Coronary artery (tissue), 2 donors: ENCODE data around the gene C1orf115.
A peak's percentile ranks its signal among the peaks of the same experiment; 100 is the strongest.
"Not testable (repeated sequence)": the region's sequence is repeated elsewhere in the genome, so short reads cannot be mapped to it uniquely, and the experiment has no call there.

Source experiments
- DNase-seq: peaks from one replicate; pipeline ENCODE4 v3.0.0-alpha.2; 2017; ENCODE audit warnings: low spot score
- H3K27ac ChIP-seq, 2 donors: fragments of 200-600 bp; sonication (generic); one replicate each; pipeline ENCODE4 v1.5.1; 2016 to 2019
- H3K4me3 ChIP-seq: fragments of 200-600 bp; sonication (generic); 2 replicates; pipeline ENCODE4 v1.5.1; 2016; ENCODE audit warnings: mild to moderate bottlenecking, moderate library complexity
- CTCF ChIP-seq: fragments of 200-600 bp; sonication (generic); IDR thresholded peaks from one replicate; pipeline ENCODE4 v1.5.1; 2019; ENCODE audit warnings: antibody characterized with exemption

Gene C1orf115

DNA sequence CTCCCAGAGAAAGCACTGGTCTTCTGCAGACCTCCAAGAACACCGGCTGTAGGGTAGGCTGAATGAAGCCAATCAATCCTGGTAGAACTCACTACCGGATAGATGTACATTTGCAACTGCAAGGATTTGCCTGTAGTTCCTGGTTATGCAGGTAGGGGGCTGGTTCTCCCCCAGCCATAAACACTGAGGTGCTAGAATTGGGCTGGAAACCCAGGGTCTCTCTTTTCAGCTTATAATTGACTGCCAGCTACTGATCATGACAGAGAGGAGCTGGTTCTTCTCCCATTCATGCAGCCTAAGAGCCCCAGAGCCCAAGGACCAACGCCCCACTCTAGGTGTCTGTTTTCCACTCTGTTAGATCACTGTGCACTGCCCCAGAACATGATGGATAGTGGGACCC is 36.5 kb downstream of the C1orf115 start:
- Histone ChIP-seq H3K27ac (no peak overlapping the region), H3K4me3 (no peak overlapping the region)
- TF ChIP-seq CTCF: no peak
- no peak for DNase-seq

GRCh38 chr1:220727519-220727918 is 37.4 kb downstream of the C1orf115 start:
- TF ChIP-seq CTCF: no peak
- no peak overlapping the region for H3K4me3 ChIP-seq
- H3K27ac ChIP-seq: no peak overlapping the region
- no peak for DNase-seq

DNA sequence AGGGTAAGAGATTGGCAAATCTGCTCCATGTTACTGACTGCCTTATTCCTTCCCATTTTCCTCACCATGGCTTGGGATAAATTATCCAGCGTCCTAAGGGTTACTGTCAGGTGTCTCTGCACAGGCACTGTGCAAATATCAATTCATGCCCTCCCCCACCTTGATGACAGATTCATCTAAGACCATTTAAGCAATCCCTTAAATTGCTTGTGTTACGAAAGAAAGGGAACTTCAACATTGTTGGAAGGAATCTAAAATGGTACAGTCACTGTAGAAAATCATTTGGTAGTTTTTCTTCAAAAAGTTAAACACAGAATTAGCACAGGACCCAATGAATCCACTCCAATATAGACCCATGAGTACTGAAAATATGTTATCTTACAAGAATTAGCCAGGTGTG is 40.3 kb downstream of the C1orf115 start:
- no peak for DNase-seq
- Histone ChIP-seq H3K4me3 (no peak overlapping the region), H3K27ac (no peak overlapping the region)
- TF ChIP-seq CTCF: no peak

GRCh38 chr1:220732137-220732536 is 42.0 kb downstream of the C1orf115 start:
- peak overlapping the region; percentile 71 to 86 for H3K27ac ChIP-seq

GRCh38 chr1:220732621-220733020 is 42.5 kb downstream of the C1orf115 start:
- no peak for TF ChIP-seq CTCF
- peak overlapping the region; percentile 55 for H3K4me3 ChIP-seq
- no peak for DNase-seq

More at GRCh38 chr1:220732137-220732536, 42.0 kb downstream of the C1orf115 start:
- DNase-seq: no peak
- H3K4me3 ChIP-seq: peak overlapping the region; percentile 55
- no peak for TF ChIP-seq CTCF

GRCh38 chr1:220733086-220733601 is 43.0 kb downstream of the C1orf115 start:
- DNase-seq: peak; percentile 93
- peak overlapping the region; percentile 55 for H3K4me3 ChIP-seq
- TF ChIP-seq CTCF: peak; percentile 82
- H3K27ac ChIP-seq: peak overlapping the region; percentile 71 to 86

More at GRCh38 chr1:220732621-220733020, 42.5 kb downstream of the C1orf115 start:
- peak overlapping the region; percentile 71 to 86 for H3K27ac ChIP-seq

GRCh38 chr1:220734571-220735326 is 44.6 kb downstream of the C1orf115 start:
- DNase-seq: no peak
- no peak for TF ChIP-seq CTCF
- no peak overlapping the region for H3K4me3 ChIP-seq
- peak overlapping the region in 1 of 2 donors; percentile 50 for H3K27ac ChIP-seq

DNA sequence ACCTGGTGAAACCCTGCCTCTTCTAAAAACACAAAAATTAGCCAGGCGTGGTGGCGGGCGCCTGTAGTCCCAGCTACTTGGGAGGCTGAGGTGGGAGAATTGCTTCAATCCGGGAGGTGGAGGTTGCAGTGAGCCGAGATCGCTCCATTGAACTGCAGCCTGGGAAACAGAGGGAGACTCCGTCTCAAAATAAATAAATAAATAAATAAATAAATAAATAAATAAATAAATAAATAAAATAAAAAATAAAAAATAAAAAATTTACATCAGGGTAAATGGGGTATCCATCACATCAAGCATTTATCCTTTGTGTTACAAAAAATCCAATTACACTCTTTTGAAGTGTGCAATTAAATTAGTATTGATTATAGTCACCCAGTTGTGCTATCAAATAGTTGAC is 46.1 kb downstream of the C1orf115 start:
- not testable (repeated sequence) for H3K27ac ChIP-seq

More for the DNA sequence above, 46.1 kb downstream of the C1orf115 start:
- DNase-seq, H3K4me3 ChIP-seq: not testable (repeated sequence)
